ENCODE results near the gene AANAT.
A peak's percentile ranks its signal among the peaks of the same experiment; 100 is the strongest.

The AANAT gene

GRCh38 chr17:76441686-76442340, 25.6 kb upstream of the AANAT start:
- TF ChIP-seq, protein P1, sequence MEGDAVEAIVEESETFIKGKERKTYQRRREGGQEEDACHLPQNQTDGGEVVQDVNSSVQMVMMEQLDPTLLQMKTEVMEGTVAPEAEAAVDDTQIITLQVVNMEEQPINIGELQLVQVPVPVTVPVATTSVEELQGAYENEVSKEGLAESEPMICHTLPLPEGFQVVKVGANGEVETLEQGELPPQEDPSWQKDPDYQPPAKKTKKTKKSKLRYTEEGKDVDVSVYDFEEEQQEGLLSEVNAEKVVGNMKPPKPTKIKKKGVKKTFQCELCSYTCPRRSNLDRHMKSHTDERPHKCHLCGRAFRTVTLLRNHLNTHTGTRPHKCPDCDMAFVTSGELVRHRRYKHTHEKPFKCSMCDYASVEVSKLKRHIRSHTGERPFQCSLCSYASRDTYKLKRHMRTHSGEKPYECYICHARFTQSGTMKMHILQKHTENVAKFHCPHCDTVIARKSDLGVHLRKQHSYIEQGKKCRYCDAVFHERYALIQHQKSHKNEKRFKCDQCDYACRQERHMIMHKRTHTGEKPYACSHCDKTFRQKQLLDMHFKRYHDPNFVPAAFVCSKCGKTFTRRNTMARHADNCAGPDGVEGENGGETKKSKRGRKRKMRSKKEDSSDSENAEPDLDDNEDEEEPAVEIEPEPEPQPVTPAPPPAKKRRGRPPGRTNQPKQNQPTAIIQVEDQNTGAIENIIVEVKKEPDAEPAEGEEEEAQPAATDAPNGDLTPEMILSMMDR (IDR thresholded peaks at IDR 0.05; ENCODE audit: low read length, missing control alignments) = no peak
- H3K4me3 ChIP-seq (replicated peaks; ENCODE audit: low read depth, low read length) = no peak overlapping the region
- DNase-seq (ENCODE audit: low read depth) = no peak

- no peak overlapping the region for H3K4me3 ChIP-seq (replicated peaks; ENCODE audit: low read depth, low read length)
- TF ChIP-seq, protein P1 (IDR thresholded peaks at IDR 0.05; ENCODE audit: low read length, missing control alignments) = no peak
- DNase-seq (ENCODE audit: low read depth) = peak; percentile 55
These were observed 24.8 kb upstream of the AANAT start for GRCh38 chr17:76442341-76443338.

- DNase-seq (ENCODE audit: low read depth) = peak; percentile 36
- TF ChIP-seq, protein P1 (IDR thresholded peaks at IDR 0.05; ENCODE audit: low read length, missing control alignments) = no peak
- no peak overlapping the region for H3K4me3 ChIP-seq (replicated peaks; ENCODE audit: low read depth, low read length)
These were observed 22.7 kb upstream of the AANAT start for GRCh38 chr17:76444518-76445311.

DNA sequence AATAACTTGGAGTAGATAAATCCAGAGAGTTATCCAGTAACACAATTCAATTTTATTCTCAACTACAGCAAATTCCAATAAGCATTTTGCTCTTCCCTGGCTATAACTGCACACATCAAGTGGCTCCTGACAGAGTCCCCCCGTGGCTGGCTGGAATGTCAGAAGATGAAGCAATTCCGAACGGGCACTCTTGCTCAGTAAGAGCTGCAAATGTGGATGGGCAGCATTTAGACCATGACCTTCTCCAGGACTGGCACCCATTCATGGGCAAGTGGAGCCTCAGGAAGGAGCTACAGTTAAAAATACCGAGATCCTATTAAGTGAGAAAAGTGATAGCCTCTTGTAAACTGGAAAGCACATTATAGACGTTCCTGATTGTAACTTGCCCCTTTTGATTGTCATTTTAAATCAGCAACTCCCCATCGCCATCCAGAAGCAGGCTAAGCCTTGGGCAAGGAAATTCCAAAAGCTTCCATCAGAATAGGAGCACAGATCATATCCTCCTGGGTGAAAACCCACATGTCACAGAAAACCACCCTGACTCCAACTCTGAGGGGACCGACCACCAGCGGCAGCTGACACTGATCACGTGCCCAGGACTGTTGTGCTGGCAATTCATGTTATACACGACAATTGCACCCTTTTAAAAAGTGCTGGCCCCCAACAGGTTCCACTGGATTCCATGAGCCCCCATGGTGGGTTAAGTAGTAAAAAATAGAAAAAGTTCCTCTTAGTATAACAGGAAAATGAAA, 21.5 kb upstream of the AANAT start:
- H3K4me3 ChIP-seq (replicated peaks; ENCODE audit: low read depth, low read length) = peak overlapping the region; percentile 8
- TF ChIP-seq, protein P1 (IDR thresholded peaks at IDR 0.05; ENCODE audit: low read length, missing control alignments) = no peak
- DNase-seq (ENCODE audit: low read depth) = no peak

GRCh38 chr17:76446449-76447231, 20.8 kb upstream of the AANAT start:
- DNase-seq (ENCODE audit: low read depth) = peak; percentile 83
- H3K4me3 ChIP-seq (replicated peaks; ENCODE audit: low read depth, low read length) = peak overlapping the region; percentile 8
- TF ChIP-seq, protein P1 (IDR thresholded peaks at IDR 0.05; ENCODE audit: low read length, missing control alignments) = no peak

Data from fibroblast of pulmonary artery (primary cell).